22Rv1 (cell line): ENCODE results near the gene HIVEP3.
"Not testable (repeated sequence)": the region's sequence is repeated elsewhere in the genome, so short reads cannot be mapped to it uniquely, and the experiment has no call there.

Source experiments
- CTCF ChIP-seq: fragments of 450-650 bp; IDR thresholded peaks from 2 replicates; pipeline ENCODE4 v1.5.1; 2017; ENCODE audit warnings: mild to moderate bottlenecking
- ZFX ChIP-seq: fragments of 450-650 bp; IDR thresholded peaks from 2 replicates; pipeline ENCODE4 v1.6.1; 2017; ENCODE audit warnings: antibody characterized with exemption, borderline replicate concordance

- not testable (repeated sequence) for TF ChIP-seq CTCF, ZFX
Measured at GRCh38 chr1:41951492-41951891, 32.8 kb upstream of the HIVEP3 start.
